Measurements from ENCODE around the gene HOXA4. TPM values are rescaled to one million over a fixed set of nuclear protein-coding genes. Genes with fewer than 3 reads are reported as not detected.

HOXA4 gene
- total RNA-seq, 2 donors from 2014 or later: 0.55 TPM; not detected in 1

DNA sequence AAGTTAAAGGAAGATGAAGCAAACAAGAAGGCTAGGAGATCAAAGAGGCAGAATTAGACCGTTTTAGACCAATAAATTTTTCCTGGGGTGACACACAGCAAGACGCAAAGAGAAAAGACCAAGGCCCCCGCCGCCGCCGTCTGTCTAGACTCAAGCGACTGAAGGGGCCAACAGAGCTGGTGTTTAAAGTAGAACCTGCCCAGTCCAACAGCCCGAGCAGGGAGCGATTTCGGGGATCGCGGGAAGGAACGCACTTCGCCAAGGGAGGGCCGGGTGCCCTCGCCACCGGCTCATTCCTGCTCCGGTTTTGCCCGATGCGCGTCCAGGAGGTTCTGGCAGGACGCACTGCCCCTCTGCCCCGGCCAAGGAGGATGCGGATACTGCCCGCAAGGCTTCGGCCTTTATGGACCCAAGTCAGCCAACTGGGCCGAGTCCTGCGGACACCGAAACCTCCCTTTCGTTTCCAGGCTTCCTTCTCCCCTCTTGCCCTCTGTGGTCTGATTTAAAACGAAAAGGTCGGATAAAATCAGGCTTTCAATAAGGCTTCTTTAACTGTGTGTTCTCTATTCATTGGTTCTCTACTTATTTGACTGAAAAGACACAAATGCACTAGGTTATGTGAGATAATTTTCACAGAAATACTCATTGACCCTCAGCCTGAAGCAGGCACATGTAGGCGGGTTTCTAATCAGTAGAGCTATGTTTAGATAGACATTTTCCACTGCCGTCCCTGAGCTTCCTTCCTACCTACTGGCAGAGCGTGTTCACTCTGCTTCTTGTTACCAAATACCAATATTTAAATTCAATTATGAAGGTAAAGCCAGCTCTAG is 28.1 kb upstream of the HOXA4 start:
- peaks cover 59 to 66% of the 10 kb centered on the region in 2 donors for H3K27me3 Mint-ChIP-seq
- peak; percentile 44 for DNase-seq (ENCODE audit: low spot score)
- no peak overlapping the region for H3K27ac Mint-ChIP-seq
- H3K4me1 Mint-ChIP-seq (ENCODE audit: low read depth in 2 of 2): peaks cover 38 to 39% of the 10 kb centered on the region in 2 donors
- H3K9me3 Mint-ChIP-seq: no peaks in the 10 kb centered on the region
- H3K36me3 Mint-ChIP-seq: no peaks in the 10 kb centered on the region
- no peak overlapping the region for H3K4me3 Mint-ChIP-seq
- no peak for ATAC-seq

DNA sequence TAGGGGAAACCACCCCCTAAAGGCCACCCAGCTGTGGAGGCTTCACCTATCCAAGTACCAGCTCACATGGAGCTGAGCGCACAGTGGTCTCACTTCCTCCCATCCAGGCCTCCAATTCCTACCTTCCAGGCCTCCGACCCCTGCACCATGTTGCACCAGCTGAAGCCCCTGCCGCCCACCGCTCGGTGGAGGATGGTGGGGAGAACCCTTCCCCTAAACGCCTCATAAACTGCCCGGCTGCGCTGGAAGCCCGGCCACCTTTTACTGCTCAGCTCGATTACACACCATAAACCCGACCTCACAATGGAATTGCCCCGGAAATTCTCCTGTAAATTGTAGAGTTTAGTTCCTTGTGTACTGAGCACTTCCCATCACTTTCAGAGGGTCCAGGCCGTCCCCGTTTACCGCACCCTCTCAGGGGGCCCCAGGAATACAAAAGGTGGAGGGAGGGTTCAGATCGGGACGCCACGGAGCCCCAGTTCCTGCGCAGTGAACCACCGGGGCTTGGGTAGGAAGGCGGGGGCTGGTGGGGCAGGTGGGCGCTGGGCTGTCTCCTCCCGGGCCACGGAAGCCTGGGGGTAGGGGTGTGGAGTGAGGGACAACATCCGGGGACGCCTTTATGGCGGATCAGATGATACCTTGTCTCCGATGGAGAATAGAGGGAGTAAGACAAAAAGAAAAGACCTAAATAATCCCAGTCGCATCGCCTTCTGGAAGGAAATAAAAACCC is 27.3 kb upstream of the HOXA4 start:
- peak overlapping the region; percentile 0 to 67 for H3K27ac Mint-ChIP-seq
- H3K4me1 Mint-ChIP-seq (ENCODE audit: low read depth in 2 of 2): peaks cover 35 to 42% of the 10 kb centered on the region in 2 donors
- H3K4me3 Mint-ChIP-seq: no peak overlapping the region
- H3K9me3 Mint-ChIP-seq: no peaks in the 10 kb centered on the region
- peaks cover 61 to 66% of the 10 kb centered on the region in 2 donors for H3K27me3 Mint-ChIP-seq
- H3K36me3 Mint-ChIP-seq: no peaks in the 10 kb centered on the region
- ATAC-seq: no peak
- peak; percentile 54 for DNase-seq (ENCODE audit: low spot score)

DNA sequence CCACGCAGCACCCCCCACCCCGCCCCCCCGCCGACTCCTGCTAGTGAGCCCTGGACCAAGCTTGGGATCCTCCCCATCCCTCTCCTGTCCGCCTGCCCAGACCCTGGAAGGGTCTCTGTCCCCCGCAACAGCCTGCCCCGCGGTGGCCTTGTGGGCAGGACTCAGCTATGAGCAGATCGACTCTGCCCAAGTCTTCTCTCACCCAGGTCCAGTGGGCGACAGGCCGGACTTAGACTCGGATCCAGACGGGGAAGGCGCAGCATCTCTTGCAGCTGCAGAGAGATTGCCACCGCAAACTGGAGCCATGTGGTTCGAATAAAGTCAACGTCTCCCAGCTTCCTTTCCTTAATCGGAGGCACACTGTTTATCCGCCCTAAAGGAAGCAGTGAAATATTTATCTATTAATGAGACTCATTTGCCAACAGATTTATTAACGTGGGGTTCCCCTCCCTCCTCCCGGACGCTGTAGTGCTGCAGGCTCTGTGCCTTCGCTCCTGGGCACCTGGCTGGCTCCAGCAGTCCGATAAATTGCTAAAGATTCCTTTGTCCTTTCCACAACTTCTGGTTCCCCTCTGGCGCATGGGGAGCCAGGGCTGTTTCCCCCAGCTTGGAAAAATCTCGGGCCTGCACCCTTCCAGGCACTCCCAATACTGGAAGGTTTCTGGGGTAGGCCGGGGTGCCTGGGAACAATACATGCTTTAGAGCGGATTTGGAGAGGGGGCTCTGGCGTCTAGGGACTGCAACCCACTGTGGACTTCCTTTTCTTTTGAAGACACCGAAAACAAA is 26.6 kb upstream of the HOXA4 start:
- Mint-ChIP-seq H3K4me1 (ENCODE audit: low read depth in 2 of 2) (peaks cover 37 to 46% of the 10 kb centered on the region in 2 donors), H3K27ac (peak overlapping the region; percentile 0 to 67), H3K27me3 (peaks cover 57 to 64% of the 10 kb centered on the region in 2 donors), H3K9me3 (no peaks in the 10 kb centered on the region), H3K36me3 (no peaks in the 10 kb centered on the region), H3K4me3 (no peak overlapping the region)
- DNase-seq (ENCODE audit: low spot score) (no peak), ATAC-seq (no peak)

DNA sequence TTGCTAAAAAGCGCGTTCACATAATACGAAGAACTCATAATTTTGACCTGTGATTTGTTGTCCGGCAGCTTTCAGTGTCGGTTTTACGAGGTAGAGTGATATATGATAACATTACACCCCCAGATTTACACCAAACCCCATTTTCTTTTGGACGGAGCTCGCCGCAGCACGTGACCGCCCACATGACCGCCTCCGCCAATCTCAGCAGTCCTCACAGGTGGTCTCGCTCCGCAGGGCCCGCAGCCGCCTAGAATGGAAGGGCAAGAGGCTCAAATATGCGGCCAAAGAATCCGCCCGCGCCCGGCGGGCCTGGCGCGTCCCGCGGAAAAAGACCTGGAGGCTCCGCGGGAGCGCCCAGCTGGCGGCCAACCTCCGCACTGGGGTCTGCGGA is 25.9 kb upstream of the HOXA4 start, which contains the start of gene HOXA7:
TSS of gene HOXA7 (minus strand) at position 168 of the 391 bp plus-strand sequence. CDS start at position 38, 130 bp downstream.
- peaks cover 61 to 70% of the 10 kb centered on the region in 2 donors for H3K27me3 Mint-ChIP-seq
- H3K9me3 Mint-ChIP-seq: no peaks in the 10 kb centered on the region
- H3K27ac Mint-ChIP-seq: peak within 1 kb of the TSS; percentile 0 to 67
- H3K4me1 Mint-ChIP-seq (ENCODE audit: low read depth in 2 of 2): peaks cover 43 to 53% of the 10 kb centered on the region in 2 donors
- H3K36me3 Mint-ChIP-seq: no peaks in the 10 kb centered on the region
- H3K4me3 Mint-ChIP-seq: peak within 1 kb of the TSS; percentile 56
- ATAC-seq (no peak), DNase-seq (ENCODE audit: low spot score) (peak; percentile 59)

DNA sequence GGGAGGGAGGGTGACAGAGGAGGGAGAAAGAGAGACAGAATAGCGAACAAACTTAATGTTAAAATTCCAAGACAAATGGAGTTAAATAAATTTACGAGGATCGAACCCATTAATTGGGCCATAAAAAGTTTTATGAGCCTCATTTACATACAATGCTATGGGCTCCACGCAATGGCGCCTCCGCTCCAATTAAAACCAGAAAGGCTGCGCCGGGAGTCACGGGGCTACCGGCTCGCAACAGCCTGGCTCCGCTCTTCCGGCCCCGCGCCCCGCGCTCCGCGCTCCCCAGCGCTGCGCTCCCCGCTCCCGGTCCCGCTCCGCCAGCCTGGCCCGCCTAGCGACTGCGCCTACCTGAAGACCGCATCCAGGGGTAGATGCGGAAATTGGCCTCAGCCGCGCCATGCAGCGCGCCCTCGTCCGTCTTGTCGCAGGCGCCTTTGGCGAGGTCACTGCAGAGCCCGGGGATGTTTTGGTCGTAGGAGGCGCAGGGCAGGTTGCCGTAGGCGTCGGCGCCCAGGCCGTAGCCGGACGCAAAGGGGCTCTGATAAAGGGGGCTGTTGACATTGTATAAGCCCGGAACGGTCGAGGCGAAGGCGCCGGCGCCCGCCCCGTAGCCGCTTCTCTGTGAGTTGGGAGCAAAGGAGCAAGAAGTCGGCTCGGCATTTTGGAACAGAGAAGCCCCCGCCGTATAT is 25.4 kb upstream of the HOXA4 start:
- DNase-seq (ENCODE audit: low spot score) (peak; percentile 59), ATAC-seq (peak in 1 of 2 donors; percentile 33)
- H3K4me3 Mint-ChIP-seq: peak overlapping the region; percentile 56
- H3K9me3 Mint-ChIP-seq: no peaks in the 10 kb centered on the region
- H3K27me3 Mint-ChIP-seq: peaks cover 64 to 76% of the 10 kb centered on the region in 2 donors
- H3K27ac Mint-ChIP-seq: peak overlapping the region in 1 of 2 donors; percentile 54
- peaks cover 49 to 56% of the 10 kb centered on the region in 2 donors for H3K4me1 Mint-ChIP-seq (ENCODE audit: low read depth in 2 of 2)
- no peaks in the 10 kb centered on the region for H3K36me3 Mint-ChIP-seq

DNA sequence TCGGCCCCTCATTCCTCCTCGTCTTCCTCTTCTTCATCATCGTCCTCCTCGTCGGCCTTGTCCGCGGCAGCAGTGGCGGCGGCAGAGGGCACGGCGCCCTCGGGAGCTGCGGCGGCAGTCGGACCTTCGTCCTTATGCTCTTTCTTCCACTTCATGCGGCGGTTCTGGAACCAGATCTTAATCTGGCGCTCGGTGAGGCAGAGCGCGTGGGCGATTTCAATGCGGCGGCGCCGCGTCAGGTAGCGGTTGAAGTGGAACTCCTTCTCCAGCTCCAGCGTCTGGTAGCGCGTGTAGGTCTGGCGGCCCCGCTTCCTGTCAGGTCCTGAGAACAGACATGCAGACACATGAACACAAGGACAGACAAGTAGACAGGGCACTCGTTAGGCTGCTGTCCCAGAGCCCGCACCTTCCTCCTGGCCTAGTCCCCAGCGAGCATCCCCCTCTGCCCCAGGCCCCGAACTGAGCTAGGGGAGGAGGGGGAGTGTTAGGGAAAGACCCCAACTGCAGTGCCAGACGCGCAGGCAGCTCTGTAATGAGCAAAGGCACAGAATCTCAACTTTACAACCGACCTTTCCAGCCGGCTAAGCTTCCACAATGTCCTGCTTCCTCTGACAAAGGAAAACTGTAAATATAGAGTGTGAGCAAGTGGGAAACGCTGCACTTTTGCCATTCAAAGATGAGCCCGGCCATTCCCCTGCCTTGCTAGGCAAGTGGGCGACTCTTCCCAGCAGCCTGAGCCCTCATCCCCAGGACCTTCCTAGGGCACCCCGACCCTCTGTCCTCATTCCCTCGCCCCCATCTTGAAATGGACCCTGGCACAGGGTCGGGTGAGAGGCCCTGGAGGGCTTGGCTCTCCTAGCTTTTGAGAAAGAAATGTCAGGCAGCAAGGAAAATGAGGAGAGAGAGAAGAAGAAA is 24.6 kb upstream of the HOXA4 start:
- peak overlapping the region; percentile 57 to 64 for H3K27ac Mint-ChIP-seq
- H3K9me3 Mint-ChIP-seq: no peaks in the 10 kb centered on the region
- peaks cover 69 to 78% of the 10 kb centered on the region in 2 donors for H3K27me3 Mint-ChIP-seq
- peak; percentile 55 for DNase-seq (ENCODE audit: low spot score)
- peaks cover 55 to 62% of the 10 kb centered on the region in 2 donors for H3K4me1 Mint-ChIP-seq (ENCODE audit: low read depth in 2 of 2)
- H3K36me3 Mint-ChIP-seq: no peaks in the 10 kb centered on the region
- H3K4me3 Mint-ChIP-seq: peak overlapping the region; percentile 91
- no peak for ATAC-seq

DNA sequence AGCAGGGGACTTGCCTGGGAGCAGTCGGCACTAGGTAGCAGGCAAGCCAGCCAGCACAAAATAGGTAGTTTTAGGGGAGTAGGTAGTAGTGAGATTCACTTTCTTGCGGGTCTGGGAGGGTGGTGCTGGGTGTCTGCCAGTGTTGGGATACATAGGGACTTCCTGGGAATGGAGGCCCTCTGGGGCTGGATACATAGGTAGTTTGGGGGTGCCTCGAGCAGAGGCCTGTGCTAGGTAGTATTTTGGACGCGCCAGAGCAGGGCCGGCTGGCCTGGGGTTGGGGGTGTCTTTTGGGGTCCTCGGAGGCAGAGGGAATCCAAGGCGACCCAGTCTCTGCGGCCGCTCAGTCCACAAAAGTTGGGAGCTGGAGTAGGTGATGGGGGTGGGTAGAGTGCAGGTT is 23.8 kb upstream of the HOXA4 start:
- DNase-seq (ENCODE audit: low spot score) (no peak), ATAC-seq (no peak)
- Mint-ChIP-seq H3K4me3 (peak overlapping the region; percentile 91), H3K9me3 (no peaks in the 10 kb centered on the region), H3K27me3 (peaks cover 64 to 70% of the 10 kb centered on the region in 2 donors), H3K4me1 (ENCODE audit: low read depth in 2 of 2) (peaks cover 49 to 59% of the 10 kb centered on the region in 2 donors), H3K27ac (no peak overlapping the region), H3K36me3 (no peaks in the 10 kb centered on the region)

DNA sequence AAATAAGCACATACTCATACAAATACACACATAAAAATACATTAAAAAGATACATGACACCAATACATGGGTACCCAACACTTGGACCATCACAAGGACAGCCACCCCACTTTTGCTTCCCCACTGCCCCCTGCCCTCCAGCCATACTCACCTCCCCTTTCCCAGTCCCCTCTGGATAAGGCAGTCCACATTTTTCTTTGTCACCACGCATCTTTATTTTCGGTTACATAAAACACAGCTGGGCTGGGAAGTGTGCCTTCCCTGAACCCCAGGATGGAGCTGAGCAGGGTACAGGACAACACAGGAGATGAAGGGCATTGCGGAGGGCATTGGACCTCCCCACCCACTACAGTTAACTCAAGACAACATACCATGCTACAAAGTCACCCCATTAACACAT is 23.0 kb upstream of the HOXA4 start:
- peaks cover 58 to 63% of the 10 kb centered on the region in 2 donors for H3K27me3 Mint-ChIP-seq
- ATAC-seq: no peak
- no peak for DNase-seq (ENCODE audit: low spot score)
- H3K4me1 Mint-ChIP-seq (ENCODE audit: low read depth in 2 of 2): peaks cover 49 to 59% of the 10 kb centered on the region in 2 donors
- H3K4me3 Mint-ChIP-seq: no peak overlapping the region
- H3K27ac Mint-ChIP-seq: no peak overlapping the region
- no peaks in the 10 kb centered on the region for H3K36me3 Mint-ChIP-seq
- H3K9me3 Mint-ChIP-seq: no peaks in the 10 kb centered on the region

DNA sequence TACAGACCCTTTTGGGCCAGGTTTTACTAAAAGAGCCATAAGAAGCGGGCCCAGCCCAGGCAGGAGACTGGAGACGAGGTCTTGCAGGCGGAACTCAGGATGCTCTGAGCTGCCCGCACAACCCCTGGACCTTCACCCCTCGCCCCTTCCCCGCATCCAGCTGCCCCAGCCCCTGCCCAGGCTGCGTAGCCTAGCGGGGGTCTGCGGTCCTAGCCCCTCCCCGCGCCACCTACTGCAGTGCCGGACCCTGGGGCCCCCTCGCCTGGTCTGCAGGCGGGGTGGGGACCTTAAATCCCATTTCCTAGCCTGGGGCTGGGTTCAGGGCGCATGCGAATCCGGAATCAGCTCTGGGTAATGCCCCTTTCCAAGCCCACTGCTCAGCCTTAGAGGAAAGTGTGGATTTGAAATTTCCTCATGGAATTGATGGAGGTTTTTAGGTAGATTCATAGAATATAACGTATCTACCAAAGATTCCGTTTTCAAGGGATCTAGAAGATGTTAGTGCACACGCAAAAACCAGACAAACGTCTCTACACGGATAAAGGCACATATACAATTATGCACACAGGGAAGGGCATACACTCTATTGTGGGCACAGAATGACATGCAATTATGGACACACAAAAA is 22.4 kb upstream of the HOXA4 start:
- H3K4me3 Mint-ChIP-seq: peak overlapping the region; percentile 84
- peaks cover 43 to 60% of the 10 kb centered on the region in 2 donors for H3K4me1 Mint-ChIP-seq (ENCODE audit: low read depth in 2 of 2)
- no peaks in the 10 kb centered on the region for H3K36me3 Mint-ChIP-seq
- no peak for ATAC-seq
- H3K9me3 Mint-ChIP-seq: no peaks in the 10 kb centered on the region
- peaks cover 55 to 63% of the 10 kb centered on the region in 2 donors for H3K27me3 Mint-ChIP-seq
- no peak overlapping the region for H3K27ac Mint-ChIP-seq
- peak; percentile 58 for DNase-seq (ENCODE audit: low spot score)

DNA sequence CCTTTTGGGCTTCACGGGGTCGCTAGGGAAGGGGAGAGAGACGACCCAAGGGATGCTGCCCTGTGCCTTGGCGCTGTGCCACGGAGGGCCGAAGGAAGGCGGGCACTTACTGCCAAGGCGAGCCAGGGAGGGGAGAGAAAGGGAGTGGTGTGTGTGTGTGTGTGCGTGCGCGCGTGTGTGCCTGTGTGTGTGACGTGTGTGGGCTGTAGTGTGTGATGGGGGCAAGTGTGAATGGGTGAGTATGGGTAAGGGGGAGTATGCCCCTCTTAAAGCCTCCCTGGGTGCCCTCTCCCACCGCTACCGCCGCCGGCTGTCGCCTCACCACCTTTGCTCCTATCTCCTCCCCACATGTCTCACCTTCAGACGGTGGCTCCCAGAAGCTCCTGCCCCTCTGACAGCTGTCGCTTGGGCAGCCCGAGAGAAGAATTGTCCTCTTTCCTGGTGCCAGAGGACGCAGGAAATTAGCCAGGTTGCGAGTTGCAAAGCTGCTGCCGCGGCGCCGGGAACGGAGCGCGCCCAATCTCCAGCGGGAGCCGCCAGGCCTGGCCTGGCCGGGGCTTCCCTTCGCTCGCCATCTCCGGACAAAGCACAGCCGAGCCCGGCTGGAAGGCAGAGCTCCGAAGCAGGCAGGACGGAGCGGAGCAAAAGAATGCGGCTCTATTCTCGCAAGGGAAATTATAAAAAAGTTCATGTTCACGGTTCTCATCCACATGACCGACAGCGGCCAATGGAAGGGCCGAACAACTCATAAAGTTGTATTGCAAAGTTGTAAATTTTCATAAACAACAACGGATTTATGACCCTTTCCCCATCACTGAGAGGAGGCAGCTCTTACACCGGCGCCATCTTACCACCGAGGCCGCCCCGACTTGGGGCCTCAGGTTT is 21.6 kb upstream of the HOXA4 start, which contains the start of gene HOXA3:
TSS of gene HOXA3 (minus strand) at position 653 of the 885 bp plus-strand sequence. CDS start 41,943 bp downstream, outside the sequence.
- peaks cover 50 to 60% of the 10 kb centered on the region in 2 donors for H3K27me3 Mint-ChIP-seq
- peak within 1 kb of the TSS; percentile 84 for H3K4me3 Mint-ChIP-seq
- no peak for DNase-seq (ENCODE audit: low spot score)
- peaks cover 43 to 59% of the 10 kb centered on the region in 2 donors for H3K4me1 Mint-ChIP-seq (ENCODE audit: low read depth in 2 of 2)
- ATAC-seq: no peak
- no peak within 1 kb of the TSS for H3K27ac Mint-ChIP-seq
- H3K36me3 Mint-ChIP-seq: no peaks in the 10 kb centered on the region
- no peaks in the 10 kb centered on the region for H3K9me3 Mint-ChIP-seq

DNA sequence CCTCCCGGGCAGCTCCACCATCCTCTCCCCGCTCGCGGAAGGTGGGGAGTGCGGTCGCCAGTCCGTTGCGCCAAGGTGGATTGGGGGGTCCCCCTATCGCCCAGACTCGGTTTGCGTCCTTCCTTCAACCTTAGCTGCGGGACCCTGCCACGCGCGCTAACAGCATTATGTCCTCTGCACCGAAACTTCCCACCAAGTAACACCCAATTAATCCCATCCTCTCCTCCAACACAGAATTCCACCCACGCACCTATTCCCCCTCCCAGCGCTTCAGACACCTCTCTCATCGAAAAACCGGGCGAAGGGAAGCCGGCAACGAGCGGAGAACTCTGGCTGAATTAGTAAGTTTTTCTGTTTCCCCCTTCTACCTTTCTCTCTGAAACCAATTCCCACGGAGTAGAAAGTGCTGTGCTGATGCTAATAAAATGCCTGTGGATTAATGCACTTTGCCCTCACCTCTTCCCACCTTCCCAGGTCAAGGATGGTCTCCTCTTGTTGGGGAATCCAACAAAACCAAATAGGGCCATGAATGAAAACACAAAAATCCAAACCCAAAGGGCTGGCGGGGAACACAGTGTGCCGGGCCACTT is 20.9 kb upstream of the HOXA4 start:
- ATAC-seq (no peak), DNase-seq (ENCODE audit: low spot score) (peak; percentile 59)
- H3K4me3 Mint-ChIP-seq: peak overlapping the region; percentile 84
- no peak overlapping the region for H3K27ac Mint-ChIP-seq
- H3K4me1 Mint-ChIP-seq (ENCODE audit: low read depth in 2 of 2): peaks cover 46 to 58% of the 10 kb centered on the region in 2 donors
- no peaks in the 10 kb centered on the region for H3K9me3 Mint-ChIP-seq
- H3K36me3 Mint-ChIP-seq: no peaks in the 10 kb centered on the region
- peaks cover 53 to 65% of the 10 kb centered on the region in 2 donors for H3K27me3 Mint-ChIP-seq

Measured in natural killer cell treated with Interleukin-12 subunit alpha and Interleukin-12 subunit beta and Interleukin-15 and Interleukin-18, amount 100 ng/mL, for 72 hours (primary cell).